NT2/D1 (cell line): ENCODE results near the gene FSIP1.

Source experiments
- DNase-seq: peaks from one replicate; pipeline ENCODE4 v3.0.0-alpha.2; 2011; ENCODE audit warnings: low read depth, low spot score
- H3K27me3 ChIP-seq: 2 replicates; pipeline ENCODE4 v1.6.0; 2011; ENCODE audit warnings: mild to moderate bottlenecking; ENCODE audit not compliant: insufficient read length, insufficient read depth
- H3K36me3 ChIP-seq: 2 replicates; pipeline ENCODE4 v1.6.1; 2011; ENCODE audit warnings: mild to moderate bottlenecking, low read length, mixed read lengths; ENCODE audit not compliant: insufficient read depth, insufficient read length
- H3K4me1 ChIP-seq: 2 replicates; pipeline ENCODE4 v1.5.1; 2011; ENCODE audit not compliant: insufficient read depth, insufficient read length
- H3K4me3 ChIP-seq: 2 replicates; pipeline ENCODE4 v1.5.1; 2011; ENCODE audit warnings: low read depth; ENCODE audit not compliant: insufficient read length
- H3K9ac ChIP-seq: 2 replicates; pipeline ENCODE4 v1.6.0; 2011; ENCODE audit warnings: low read depth; ENCODE audit not compliant: insufficient read length
- H3K9me3 ChIP-seq: 2 replicates; pipeline ENCODE4 v1.5.1; 2011; ENCODE audit warnings: mild to moderate bottlenecking, low read length; ENCODE audit not compliant: insufficient read depth
- SUZ12 ChIP-seq: IDR thresholded peaks from 2 replicates; pipeline ENCODE4 v1.6.1; 2011; ENCODE audit not compliant: insufficient read length, insufficient read depth; ENCODE audit errors: extremely low read depth
- YY1 ChIP-seq: IDR thresholded peaks from 2 replicates; pipeline ENCODE4 v1.6.1; 2011; ENCODE audit not compliant: insufficient read length, insufficient read depth
- ZNF274 ChIP-seq: IDR thresholded peaks from 2 replicates; pipeline ENCODE4 v1.6.1; 2011; ENCODE audit warnings: mild to moderate bottlenecking, low read depth, low read length

FSIP1 gene

DNA sequence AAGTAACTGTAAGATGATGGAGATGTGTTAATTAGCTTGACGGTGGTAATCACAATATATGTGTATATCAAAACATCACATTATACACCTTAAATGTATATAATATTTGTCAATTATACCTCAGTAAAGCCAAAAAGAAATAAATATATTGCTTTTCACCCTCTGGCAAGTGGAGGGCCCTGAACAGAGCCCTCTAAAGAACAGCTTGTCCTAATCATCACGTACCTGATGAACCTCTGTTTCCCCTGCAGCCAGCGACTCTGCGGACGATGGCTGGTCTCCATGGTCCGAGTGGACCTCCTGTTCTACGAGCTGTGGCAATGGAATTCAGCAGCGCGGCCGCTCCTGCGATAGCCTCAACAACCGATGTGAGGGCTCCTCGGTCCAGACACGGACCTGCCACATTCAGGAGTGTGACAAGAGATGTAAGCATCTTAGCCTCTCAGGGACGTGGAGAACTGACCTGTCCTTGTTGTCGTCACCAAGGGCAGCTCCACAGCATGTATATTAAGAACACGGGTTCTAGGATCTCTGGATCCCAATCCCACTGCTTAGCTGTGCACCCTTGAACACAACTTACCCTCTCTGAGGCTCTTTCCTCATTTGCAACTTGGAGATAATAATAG, 195.4 kb downstream of the FSIP1 start:
- H3K4me3 ChIP-seq = no peak overlapping the region
- no peak overlapping the region for H3K9ac ChIP-seq
- no peak for DNase-seq
- H3K9me3 ChIP-seq = no peaks in the 10 kb centered on the region
- H3K4me1 ChIP-seq = peaks cover 5% of the 10 kb centered on the region
- TF ChIP-seq ZNF274 (no peak), YY1 (no peak), SUZ12 (no peak)
- peaks cover 99% of the 10 kb centered on the region for H3K36me3 ChIP-seq
- no peaks in the 10 kb centered on the region for H3K27me3 ChIP-seq

DNA sequence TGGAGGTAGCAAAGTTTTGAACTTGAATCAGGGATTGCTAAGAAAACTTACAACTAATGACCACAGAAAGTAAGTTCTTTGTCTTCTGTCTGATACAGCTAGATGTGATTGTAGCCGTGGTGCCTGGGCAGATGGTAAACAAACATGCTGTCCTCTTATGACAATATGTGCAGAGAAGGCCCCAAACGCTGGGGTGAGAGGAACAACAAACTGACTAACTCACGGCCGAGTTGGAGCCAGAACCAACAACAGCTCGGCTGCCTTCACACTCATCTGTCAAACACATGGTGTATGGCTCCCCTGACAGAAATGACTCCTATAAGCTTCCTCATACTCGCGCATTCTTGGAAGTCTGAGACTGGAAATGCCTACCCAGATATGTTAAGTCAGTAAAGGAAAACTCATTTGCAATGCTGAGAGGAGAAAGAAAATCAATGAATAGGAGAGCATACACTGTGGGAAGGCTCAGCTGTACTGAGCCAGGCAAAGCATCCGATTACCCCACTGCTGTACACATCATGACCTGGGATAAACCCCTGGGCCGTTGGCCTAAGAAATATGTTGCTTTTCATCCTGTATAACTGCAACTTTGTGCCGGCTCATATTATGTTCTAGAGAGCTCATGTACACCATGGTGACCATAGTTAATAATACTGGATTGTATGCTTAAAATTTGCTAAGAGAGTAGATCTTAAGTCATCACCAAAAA, 196.1 kb downstream of the FSIP1 start:
- no peak overlapping the region for H3K9ac ChIP-seq
- TF ChIP-seq YY1 = no peak
- H3K4me1 ChIP-seq = peaks cover 5% of the 10 kb centered on the region
- no peaks in the 10 kb centered on the region for H3K9me3 ChIP-seq
- no peak overlapping the region for H3K4me3 ChIP-seq
- no peaks in the 10 kb centered on the region for H3K27me3 ChIP-seq
- H3K36me3 ChIP-seq = peaks cover 99% of the 10 kb centered on the region
- DNase-seq = no peak

DNA sequence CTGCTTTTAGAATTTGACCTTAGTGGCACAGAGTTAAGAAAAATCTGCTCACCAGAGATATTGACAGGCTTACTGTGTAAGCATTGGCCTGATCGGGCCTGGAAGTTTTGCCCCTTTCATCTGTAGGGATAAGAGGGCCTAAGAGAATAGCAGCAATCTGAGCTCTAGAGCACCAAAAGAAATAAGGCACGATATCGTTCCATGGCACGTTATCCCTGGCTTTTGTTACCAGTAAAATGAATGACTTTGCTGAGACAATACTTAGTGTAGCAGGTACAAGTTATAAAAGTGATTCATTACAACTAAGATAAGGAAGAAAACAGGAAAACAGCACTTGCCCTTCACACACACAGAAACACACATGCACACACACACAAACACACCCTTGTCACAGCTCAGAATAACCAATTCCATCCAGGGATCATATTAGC, 196.8 kb downstream of the FSIP1 start:
- no peak for TF ChIP-seq ZNF274
- TF ChIP-seq SUZ12 = no peak
- TF ChIP-seq YY1 = no peak
- no peak overlapping the region for H3K4me3 ChIP-seq
- H3K27me3 ChIP-seq = no peaks in the 10 kb centered on the region
- H3K36me3 ChIP-seq = peaks cover 97% of the 10 kb centered on the region
- no peak overlapping the region for H3K9ac ChIP-seq
- peaks cover 5% of the 10 kb centered on the region for H3K4me1 ChIP-seq
- no peak for DNase-seq
- no peaks in the 10 kb centered on the region for H3K9me3 ChIP-seq

DNA sequence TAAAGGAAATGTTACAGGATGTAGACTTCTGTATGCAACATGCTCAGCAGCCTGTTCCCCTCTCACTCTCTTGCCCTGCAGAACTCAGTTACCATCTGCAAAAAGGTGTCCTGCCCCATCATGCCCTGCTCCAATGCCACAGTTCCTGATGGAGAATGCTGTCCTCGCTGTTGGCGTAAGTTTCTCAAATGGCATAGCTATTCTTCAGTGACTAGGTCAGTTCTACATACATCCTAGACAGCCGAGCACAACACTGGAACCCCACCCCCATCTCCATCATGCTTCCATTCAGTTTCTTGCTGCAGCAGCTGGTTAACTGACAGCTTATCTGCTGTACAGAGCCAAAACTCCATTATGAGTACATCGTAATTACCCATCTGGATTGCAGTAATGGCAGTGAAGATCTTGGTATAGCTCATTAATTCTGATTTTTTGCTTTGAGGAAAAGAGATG, 197.2 kb downstream of the FSIP1 start:
- H3K9me3 ChIP-seq = no peaks in the 10 kb centered on the region
- peaks cover 92% of the 10 kb centered on the region for H3K36me3 ChIP-seq
- no peaks in the 10 kb centered on the region for H3K27me3 ChIP-seq
- H3K9ac ChIP-seq = no peak overlapping the region
- TF ChIP-seq SUZ12 (no peak), ZNF274 (no peak), YY1 (no peak)
- no peak overlapping the region for H3K4me3 ChIP-seq
- no peak for DNase-seq
- peaks cover 5% of the 10 kb centered on the region for H3K4me1 ChIP-seq

DNA sequence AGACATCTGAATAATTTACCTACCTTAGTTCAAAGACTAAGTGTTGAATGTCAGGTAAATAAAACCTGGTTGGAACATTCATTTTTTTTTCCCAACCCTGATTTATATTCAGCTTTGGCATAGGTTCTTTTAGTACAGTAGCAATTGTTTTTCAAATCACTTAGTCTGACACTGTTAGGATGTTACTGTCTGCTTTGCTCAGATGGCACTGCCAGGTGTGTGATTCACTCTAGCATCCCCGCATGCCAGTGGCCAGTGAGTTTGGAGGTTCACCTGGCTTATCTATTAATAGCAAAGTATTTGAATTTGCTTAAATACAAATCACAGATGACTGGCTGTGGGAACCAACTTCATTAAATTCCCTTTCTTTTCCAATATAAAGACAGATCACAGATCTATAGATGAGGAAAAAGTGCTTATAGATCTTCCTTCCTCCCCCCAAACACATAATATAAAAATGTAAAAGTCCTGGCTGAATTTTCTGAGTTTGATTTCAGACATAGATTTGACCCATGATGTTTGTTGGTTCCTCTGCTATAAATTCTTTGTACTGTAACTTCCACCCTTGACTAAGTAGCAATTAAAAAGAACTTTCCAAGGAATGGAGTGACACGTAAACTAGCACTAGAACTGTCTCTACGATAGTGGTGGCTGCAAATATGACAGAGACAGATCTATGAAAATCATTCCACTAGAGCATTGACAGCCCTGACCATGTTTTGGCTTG, 197.8 kb downstream of the FSIP1 start:
- DNase-seq = no peak
- H3K9ac ChIP-seq = no peak overlapping the region
- H3K36me3 ChIP-seq = peaks cover 86% of the 10 kb centered on the region
- no peaks in the 10 kb centered on the region for H3K9me3 ChIP-seq
- H3K4me3 ChIP-seq = no peak overlapping the region
- no peaks in the 10 kb centered on the region for H3K27me3 ChIP-seq
- no peak for TF ChIP-seq ZNF274
- no peak for TF ChIP-seq YY1
- no peak for TF ChIP-seq SUZ12
- peaks cover 5% of the 10 kb centered on the region for H3K4me1 ChIP-seq

DNA sequence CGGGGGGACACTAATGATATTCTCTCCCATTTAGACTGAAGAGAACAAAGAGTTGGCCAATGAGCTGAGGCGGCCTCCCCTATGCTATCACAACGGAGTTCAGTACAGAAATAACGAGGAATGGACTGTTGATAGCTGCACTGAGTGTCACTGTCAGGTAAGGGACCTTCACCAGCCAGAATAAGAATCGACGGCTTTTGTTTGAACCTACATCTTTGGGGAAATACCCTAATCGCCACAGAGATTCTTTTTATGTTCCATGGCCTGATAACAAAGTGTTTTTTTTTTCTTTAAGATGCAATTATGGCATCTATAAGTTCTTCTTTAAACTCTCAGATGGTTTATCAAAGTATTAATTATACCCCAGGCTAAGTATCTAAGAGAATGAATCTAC, 198.4 kb downstream of the FSIP1 start:
- H3K9me3 ChIP-seq = no peaks in the 10 kb centered on the region
- TF ChIP-seq ZNF274 (no peak), SUZ12 (no peak), YY1 (no peak)
- H3K9ac ChIP-seq = no peak overlapping the region
- peaks cover 7% of the 10 kb centered on the region for H3K4me1 ChIP-seq
- no peak for DNase-seq
- peaks cover 3% of the 10 kb centered on the region for H3K27me3 ChIP-seq
- peaks cover 81% of the 10 kb centered on the region for H3K36me3 ChIP-seq
- no peak overlapping the region for H3K4me3 ChIP-seq

DNA sequence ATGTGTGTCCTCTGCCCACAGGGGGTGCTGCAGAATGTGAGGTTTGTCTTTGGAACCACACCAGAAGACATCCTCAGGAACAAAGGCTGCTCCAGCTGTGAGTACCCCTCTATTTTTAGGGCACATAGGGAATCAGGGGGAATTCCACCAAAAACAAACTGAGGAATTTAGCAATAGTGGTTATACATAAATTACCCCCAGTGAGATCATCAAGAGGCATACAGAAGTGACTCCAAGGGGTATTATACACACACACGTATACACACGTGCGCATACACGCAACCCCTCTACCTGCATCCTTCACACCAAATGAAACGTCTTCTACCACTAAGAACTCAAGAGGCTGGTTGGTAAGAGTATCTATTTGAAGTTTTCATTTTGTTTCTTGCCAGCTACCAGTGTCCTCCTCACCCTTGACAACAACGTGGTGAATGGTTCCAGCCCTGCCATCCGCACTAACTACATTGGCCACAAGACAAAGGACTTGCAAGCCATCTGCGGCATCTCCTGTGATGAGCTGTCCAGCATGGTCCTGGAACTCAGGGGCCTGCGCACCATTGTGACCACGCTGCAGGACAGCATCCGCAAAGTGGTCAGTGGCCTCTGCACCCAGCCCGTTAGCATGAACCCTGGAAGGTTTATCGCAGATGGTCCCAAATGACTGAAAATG, 198.9 kb downstream of the FSIP1 start:
- Histone ChIP-seq H3K4me3 (no peak overlapping the region), H3K9ac (no peak overlapping the region), H3K9me3 (no peaks in the 10 kb centered on the region), H3K27me3 (peaks cover 9% of the 10 kb centered on the region), H3K4me1 (peaks cover 9% of the 10 kb centered on the region), H3K36me3 (peaks cover 75% of the 10 kb centered on the region)
- TF ChIP-seq YY1 (no peak), ZNF274 (no peak), SUZ12 (no peak)
- DNase-seq = no peak
